HG03097 (cell line): ENCODE results near the gene HLTF.

Source experiments
- ATAC-seq: cut with Tn5 transposase; IDR thresholded peaks from one replicate; pipeline ENCODE4 v1.9.1; 2021; ENCODE audit not compliant: unreplicated experiment, low FRiP score

HLTF gene

DNA sequence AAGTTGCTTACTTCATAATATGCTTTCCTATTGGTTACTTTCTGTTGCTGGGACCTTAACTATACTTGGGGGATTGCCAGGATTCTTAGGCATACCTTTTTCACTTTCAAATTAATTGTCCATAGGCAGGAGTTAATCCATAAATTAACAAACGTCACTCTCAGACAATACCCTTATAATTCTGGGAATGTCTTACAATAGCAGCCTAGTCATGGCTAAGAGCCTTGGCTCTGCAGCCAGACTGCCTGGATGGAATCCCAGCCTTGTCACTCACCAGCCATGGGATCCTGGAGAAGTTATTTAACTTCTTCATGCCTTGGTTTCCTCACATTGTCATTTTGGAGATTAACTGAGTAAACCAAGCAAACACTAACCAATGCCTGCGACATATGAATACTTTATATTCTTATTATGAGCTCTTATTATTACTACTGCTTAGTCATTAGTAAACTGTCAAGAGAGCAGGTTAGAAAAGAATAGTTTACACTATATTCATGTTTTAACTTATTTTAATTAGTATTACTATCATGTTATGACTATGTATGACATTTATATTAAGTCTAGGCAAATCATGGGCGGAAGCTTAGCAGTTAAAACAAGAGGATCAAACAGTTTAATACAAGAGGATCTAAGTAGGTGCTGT, 66.0 kb downstream of the HLTF start:
- no peak for ATAC-seq

DNA sequence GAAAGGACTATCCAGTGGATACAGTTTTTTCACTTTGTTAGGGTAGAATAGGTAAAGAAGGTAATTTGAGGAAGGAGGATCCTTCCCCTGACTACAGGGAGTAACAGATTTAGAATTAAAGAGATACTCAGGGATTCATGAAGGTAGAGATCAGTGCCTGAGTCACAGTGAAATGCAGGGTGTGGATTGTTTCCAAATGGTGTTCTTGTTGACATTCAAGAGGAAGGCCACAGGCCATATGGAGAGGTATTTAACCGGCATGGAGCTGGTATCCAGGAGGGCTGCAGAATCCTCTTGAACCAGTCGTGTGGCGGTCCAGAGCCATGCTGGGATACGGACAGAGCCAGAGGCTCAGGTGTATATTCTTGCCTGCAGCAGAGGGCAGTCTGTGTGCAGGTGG, 66.8 kb downstream of the HLTF start:
- no peak for ATAC-seq

DNA sequence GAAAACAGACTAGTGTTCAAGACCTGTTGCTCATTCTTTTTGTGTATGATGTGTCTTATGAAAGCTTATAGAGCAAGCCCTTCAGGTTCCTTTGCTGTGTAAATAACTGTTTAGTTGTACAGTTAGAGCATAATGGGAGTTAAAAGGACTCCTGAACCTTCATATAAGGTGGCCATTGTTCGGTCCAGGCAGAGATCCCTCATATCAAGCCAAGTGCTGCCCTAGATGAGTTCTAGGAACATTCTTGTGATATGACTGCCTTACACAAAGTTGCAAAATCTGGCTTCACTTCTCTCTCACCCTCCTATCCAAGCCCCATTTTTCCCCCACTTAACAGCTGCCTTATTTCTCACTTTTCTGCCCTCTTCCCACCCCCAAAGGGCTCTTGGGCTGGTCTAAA, 68.1 kb downstream of the HLTF start:
- ATAC-seq: no peak

DNA sequence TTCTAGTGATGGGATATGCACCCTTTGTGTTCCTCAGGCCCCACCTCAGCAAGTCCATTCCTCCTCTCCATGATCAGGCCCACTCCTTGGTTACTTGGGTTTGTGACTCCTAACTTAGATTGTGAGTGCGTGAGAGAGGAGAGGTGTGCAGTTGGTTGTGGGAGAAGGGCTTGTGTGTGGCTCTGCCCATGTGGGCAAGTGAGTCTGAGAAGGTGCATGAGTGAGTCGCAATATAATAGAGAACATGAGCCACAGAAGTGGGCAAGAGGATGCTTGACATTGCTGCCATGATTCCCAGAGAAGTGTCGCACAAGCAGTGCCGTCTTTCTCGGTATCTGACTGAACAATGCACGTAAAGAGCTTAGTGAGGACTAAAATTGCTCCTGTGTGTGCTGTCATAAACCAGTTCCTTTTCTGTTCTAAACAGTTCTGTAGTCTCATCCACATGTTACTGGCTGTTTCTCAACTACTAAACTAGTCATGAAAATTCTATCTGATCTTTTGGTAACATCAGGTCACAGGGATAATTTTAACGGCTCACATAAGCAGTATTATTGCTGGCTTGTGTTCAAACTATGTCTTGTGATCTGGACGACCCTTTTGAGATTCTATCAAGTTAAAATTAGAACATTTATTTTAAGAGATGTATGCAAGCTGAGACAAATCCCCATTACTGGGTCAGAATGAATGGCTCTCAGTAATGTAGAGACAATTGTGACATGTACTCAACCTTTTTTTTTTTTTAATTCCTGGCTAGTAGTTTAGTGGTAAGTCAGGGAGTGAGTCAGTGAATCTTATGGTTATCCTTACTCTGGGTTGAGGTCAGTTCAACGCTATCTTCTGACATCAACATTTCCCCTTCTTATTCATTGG, 69.4 kb downstream of the HLTF start:
- ATAC-seq: no peak

DNA sequence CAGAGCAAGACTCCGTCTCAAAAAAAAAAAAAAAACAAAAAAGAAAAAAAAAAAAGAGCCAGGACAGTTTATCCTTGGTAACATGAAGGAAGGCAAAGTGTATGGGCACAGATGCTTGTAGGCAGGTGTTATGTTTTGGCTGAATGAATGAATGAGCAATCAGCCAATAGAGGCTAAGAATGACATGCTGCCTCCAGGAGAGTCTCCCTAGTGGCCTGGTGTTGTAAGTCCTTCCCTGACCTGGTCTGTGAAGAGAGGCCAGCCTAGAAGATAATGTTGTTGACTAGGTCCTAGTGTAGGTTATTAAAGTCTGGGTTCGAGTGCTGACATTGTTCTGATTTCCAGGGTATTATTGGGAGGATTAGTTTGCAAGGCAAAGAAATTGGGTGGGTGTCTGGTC, 70.1 kb downstream of the HLTF start:
- ATAC-seq: no peak

DNA sequence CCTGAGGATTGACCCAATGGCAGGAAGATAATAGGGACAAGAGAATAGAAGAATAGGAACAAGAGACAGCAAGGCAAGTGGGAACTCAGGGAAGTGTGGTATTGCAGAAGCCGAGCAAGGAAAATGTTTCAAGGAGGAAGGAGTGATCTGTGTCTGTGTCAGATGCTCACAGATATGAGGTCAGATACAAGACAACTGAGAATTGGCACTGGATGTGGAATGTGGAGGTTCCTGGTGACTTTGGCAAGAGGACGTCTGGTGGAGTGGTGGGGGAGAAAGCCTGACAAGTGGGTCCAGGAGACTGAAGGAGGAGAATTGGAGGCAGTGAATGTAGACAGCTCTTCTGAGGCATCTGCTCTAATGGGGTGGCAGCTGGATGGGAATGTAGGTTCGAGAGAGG, 70.9 kb downstream of the HLTF start:
- ATAC-seq: no peak

DNA sequence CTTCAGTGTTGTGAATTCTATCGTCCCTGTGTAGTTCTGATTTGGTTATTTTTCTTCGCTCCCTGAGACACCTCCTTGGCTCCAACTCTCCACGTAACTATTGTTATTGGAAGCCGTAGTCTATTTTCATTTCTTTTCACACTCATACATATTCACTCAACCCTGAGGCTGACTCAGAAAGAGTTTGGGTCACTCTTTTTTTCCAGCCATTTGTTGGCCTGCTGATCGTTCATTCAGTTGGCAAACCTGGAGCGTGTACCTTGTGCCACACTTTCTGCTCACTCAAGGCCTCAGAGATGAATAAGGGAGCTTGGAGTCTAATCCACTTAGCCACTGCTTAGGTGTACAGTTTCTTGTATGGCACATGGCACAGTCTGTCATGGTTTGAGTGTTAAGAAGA, 72.6 kb downstream of the HLTF start:
- ATAC-seq: no peak

DNA sequence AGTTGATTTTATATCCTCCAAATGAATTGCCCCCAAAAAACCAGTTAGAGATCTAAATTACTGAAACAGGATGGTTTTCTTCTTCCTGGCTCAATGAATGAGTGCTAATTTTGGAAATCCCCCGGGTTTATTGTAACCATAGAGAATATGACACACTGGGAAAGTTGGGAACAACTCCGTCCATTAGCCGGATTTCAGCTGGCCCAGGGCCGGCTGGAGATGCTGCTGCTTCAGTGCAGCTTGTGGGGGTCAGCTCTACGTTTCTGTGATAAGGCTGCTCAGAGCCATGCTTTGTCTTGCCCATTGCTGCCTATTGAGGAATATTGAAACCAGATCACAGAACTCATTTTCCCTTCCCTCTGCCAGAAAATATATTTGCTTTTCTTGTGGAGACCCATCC, 74.7 kb downstream of the HLTF start:
- no peak for ATAC-seq

DNA sequence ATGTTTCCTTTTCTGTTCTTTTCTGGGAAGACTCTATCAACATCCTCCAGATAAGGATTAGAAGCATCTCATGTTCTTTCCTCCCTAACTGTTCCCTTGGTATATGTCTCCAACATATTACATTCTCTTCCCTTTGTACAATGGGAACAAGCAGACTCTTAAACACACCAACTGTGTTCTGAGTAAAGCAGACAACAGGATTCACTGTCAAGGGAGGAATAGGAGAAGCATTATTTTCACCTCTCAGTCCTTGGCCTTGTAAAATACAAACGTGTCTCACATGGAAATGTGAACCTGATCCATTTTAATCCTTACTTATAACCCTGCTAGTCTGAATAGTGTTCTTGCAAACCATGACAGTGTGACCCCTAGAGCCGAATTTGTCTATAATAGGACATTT, 75.4 kb downstream of the HLTF start:
- no peak for ATAC-seq

DNA sequence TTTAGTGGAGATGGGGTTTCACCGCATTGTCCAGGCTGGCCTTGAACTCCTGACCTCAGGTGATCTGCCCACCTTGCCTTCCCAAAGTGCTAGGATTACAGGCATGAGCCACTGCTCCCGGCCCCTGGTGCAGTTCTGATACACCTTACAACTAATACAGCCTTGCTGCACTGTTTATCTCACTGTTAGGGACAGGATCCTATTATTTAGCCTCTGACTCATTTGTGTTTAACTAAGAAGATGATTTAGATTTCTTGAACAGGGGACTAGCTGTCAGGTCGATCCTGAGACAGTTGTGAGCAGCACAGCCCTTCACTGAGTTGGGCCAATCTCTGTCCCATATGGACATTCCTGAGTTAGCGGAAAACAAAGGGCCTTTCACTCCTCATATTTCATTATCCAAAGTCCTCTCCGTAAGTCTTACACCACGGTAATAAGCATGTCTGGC, 75.8 kb downstream of the HLTF start:
- no peak for ATAC-seq

DNA sequence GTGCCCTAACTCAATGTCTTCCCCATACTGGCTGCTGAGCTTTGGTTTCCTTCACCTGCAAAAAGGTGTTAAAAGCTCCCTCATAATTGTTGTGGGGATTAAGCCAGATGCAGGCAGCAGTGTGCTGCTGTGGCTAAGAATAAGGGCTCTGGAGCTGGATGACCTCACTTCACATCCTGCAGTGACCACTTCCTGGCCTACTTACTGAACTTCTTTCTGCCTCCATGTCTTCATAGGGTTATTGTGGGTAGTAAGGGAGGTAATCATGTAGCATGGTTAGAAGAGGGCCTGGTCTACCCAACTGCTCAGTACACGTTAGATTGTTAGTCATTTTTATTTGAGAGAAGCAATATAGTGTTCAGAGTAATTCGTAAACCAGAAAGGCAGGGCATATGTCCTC, 76.6 kb downstream of the HLTF start:
- peak; percentile 93 for ATAC-seq

DNA sequence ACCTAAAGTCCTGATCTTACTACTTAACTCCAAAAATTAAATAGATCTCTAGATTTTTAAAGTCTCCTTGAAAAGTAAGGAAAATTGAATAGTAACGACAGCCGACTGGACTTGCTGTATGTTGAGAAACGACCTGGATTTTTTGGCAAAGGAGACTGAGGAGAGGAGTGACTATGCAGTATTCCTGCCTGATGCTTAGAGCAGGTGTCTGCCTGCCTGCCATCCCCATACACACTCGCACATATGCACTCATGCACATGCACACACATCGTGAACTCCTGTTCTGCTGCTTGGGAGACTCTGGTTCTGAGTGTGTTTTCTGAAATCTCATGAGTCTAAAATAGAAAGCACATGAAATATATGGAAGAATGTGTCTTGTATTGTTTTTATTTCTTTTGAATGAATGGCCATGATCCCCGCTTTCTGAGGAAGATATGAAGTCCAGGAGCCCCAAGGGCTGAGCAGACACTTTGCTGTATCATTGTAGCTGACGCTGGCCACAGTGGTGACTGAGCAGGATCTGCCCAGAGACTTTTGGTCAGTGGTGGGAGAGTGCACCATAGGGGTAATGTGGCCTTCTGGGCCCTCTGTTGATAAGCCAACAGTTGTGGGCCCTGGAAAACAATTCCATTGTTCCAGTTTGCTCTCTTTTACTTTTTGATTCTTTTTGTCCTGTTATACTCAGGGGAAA, 78.6 kb downstream of the HLTF start:
- ATAC-seq: no peak

DNA sequence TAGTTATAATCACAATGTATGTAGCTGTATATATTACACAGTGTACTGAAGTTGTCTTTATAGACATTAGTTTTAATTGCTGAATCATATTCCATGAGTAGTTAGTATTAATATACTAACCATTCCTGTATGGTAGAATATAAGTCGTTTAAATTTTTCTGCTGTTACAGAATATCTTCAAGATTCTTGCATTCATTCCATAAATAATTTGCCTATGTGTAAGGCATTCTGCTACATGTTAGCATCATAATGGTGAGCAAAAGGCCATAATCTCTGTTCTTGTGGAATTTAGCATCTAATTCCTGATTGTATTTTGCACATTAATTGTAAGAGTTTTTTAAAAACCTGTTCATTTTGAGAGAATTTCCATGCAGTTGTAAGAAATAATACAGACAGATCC, 80.9 kb downstream of the HLTF start:
- ATAC-seq: no peak

DNA sequence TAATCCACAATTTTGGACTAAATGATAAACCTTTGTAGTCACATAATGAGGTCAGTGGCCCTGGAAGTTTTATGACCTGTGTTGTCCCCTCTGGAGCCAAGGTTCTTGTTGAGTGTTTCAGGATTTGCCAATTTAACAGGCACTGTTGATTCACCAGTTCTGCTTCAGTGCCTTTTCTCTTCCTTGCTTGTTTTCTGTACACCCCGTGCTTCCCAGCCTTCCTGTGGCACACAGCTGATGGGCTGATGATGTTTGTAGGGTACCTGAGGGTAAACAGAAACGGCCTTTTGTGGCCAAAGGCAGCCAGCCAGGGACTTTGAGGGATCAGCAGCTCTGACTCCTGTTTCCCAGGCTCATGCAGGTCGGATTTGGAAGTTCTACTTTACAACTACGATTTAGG, 81.7 kb downstream of the HLTF start:
- no peak for ATAC-seq

DNA sequence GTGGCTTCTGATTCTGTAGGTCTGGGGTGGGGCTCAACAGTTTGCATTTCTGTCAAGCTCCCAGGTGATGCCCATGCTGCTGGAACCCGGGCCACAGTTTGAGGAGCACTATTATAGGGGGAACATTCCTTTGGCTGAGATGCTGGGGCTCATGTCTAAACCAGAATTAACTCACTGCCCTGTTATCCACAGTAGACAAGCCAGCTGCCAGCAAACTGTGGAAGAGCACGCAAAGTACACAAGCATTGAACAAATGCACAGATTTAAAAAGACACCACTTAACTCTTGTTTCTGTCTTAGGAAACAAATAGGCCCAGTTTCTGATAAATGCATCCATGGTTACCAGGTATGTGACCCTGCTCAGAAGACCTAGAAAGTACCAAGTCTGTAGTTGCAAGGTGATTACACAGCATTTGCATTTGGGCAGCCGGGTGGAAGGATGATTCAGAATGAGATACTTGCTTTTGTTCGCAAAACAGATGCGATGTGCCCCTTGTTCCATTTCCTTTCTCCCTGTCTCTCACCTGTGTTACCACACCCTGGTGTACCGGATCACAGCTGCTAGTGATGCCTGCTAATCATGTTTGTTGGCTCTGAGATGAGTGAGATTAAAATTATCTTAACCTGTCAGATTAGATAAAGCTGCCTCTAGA, 82.6 kb downstream of the HLTF start:
- ATAC-seq: peak; percentile 53

DNA sequence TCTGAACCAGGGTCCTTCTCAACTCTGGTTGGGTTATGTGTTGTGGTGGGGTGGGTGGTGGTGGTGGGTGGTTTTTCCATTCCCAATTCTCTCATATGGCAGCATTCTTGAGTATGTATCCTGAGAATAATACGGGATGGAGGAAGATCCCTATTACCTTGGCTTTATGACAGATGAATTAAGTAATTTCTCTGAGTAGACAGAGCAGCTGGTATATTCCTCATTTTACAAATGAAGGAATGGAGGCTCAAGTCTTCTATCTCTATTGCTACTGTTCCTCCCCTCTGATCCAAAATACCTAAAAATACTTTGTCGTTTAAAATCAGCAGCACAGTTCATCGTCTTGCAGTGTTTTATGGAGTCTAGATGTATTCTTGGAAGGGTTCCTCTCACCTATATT, 84.6 kb downstream of the HLTF start:
- no peak for ATAC-seq

DNA sequence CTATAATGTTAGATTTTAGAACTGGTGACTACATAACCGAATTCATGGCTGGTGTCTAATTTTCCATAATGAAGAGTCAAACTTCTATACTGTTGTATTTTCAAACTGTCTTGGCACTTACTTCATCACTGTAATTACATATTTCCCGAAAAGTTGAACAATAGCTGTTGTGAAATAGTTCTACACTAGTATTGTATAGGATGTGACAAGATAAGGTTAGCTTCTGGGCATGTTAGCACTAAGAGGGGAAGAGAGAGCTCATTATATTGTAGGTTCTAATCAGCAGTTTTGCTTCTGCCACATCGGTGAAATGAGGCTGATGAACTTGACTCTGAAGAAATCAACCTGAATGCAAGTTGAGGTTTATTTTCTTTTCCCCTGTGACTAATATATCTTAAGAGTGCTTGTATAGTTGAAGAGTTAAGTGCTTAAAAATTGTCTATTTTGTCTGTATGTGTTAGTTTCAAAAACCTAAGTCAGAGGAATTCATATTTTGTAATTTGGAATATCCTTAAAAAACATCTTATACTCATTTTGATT, 86.1 kb downstream of the HLTF start:
- no peak for ATAC-seq

DNA sequence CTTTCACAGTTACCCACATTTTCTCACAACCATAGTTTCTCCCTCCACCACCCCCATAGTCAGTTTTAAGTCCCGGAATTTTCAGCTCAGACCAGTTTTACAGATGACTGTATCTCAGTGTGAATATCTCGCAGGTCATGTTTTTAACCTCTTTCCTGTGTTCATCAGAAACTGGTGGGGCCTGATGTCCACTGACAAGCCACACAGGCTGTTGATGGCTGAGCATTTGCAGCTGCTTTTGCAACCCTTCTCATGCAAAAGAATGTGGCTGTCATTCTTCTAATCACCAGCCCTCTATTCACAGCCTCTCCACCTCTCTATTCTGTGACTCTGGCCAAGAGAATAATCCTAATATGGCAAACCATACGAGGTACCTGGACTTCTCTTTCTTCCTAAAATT, 86.5 kb downstream of the HLTF start:
- ATAC-seq: no peak

DNA sequence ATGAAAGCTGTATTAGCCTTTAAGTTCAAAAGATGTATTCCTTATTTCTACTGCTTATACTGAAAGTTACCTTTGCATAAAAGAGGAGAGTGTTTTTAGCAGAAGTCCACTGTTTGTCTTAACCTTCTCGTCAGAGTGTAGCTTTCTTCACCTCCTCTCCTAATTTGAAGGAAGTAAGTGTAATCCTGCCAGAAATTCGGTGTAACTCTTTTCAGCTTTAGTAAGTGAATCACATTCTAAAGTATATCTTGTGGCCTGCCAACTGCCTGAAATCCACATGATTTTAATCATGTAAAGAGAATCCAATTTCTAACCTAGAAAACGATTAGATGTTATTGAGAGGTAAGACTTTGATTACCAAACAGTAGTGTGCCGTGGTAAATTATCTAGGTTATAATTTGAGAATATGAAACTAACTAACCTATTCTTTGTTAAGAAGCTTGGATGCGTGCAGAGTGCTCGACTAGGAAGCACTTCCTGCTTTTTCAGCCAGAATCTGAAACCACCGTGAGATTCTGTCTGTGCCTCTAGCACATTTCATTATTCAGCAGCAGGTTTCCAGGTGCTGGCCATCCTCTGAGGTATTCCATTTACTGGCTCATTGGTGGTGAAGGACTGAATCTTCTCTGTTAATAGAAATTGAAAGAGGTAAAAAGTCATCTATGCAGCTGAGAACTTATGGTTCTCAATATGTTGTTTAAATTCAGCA, 87.5 kb downstream of the HLTF start:
- peak; percentile 46 for ATAC-seq

DNA sequence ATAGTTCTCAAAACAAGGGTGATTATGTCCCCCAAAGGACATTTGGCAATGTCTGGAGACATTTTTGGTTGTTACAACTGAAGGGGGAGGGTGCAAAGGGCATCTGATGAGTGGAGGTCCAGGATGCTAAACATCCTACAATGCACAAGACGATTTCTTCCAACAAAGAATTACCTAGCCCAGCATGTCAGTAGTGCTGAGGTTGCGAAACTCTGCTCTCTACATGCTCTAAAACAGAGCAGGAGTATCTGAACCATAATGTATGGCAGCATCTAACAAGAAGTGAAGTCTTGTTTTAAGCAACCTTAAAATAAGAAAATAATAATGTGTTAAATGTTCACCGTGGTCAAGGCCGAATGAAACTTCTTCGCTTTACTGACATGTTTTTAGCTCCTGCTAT, 88.0 kb downstream of the HLTF start:
- no peak for ATAC-seq
